Panc1 (cell line): Measurements from ENCODE around the gene SRPX2. TPM values are rescaled to one million over a fixed set of nuclear protein-coding genes. Genes with fewer than 3 reads are reported as not detected.
"Not testable (repeated sequence)": the region's sequence is repeated elsewhere in the genome, so short reads cannot be mapped to it uniquely, and the experiment has no call there.

Experiments
- ATAC-seq: fragments of 200-7000 bp; cut with Tn5 transposase; 2 replicates; pipeline ENCODE4 v1.9.1; 2020; ENCODE audit warnings: mild to moderate bottlenecking, moderate library complexity
- BruUV-seq: library from RNA; stranded (reverse); fragments of 400-500 nt; replicated peaks from 2 replicates; lab custom pipeline; 2021; lab: Mats Ljungman, UMichigan
- CTCF ChIA-PET: fragments of 300-600 bp; sonication (Branson Sonifier 250); formaldehyde crosslinking; loops from one replicate; lab custom pipeline; 2022; ENCODE audit warnings: antibody characterized with exemption; lab: Charles Lee
- POLR2A ChIA-PET: fragments of 300-600 bp; sonication (Branson Sonifier 250); formaldehyde crosslinking; loops from one replicate; lab custom pipeline; 2022; ENCODE audit warnings: antibody characterized with exemption; lab: Charles Lee
- DNase-seq: peaks from one replicate; pipeline ENCODE4 v3.0.0-alpha.2; 2010; ENCODE audit warnings: low read depth, low spot score
- H3K27ac ChIP-seq: 2 replicates; pipeline ENCODE4 v1.5.1; 2011; ENCODE audit warnings: mild to moderate bottlenecking, low read length, inconsistent platforms
- H3K27me3 ChIP-seq: fragments of 200-500 bp; sonication (Bioruptor generic); 2 replicates; pipeline ENCODE4 v1.6.0; 2014; ENCODE audit warnings: low read length, inconsistent platforms; ENCODE audit not compliant: control insufficient read depth, insufficient read depth
- H3K36me3 ChIP-seq: fragments of 200-500 bp; sonication (Bioruptor generic); 2 replicates; pipeline ENCODE4 v1.5.1; 2014; ENCODE audit warnings: inconsistent platforms, mild to moderate bottlenecking, low read length, moderate library complexity; ENCODE audit not compliant: control insufficient read depth, insufficient read depth
- H3K4me1 ChIP-seq: 2 replicates; pipeline ENCODE4 v1.5.1; 2011; ENCODE audit warnings: inconsistent platforms, mild to moderate bottlenecking, low read length, moderate library complexity; ENCODE audit not compliant: control insufficient read depth, insufficient read depth
- H3K4me3 ChIP-seq, 2 experiments: 2 replicates each; pipeline ENCODE4 v1.5.1; 2011 to 2012; ENCODE audit warnings: low read depth in 2 of 2, low read length in 2 of 2, mild to moderate bottlenecking in 2 of 2, inconsistent platforms in 1 of 2, moderate library complexity in 1 of 2
- H3K9me3 ChIP-seq: fragments of 200-500 bp; sonication (Bioruptor generic); 2 replicates; pipeline ENCODE4 v1.5.1; 2014; ENCODE audit warnings: low read depth, mild to moderate bottlenecking, inconsistent platforms, low read length, moderate library complexity; ENCODE audit not compliant: control insufficient read depth, insufficient read depth
- CTCF ChIP-seq: fragments of 450-650 bp; IDR thresholded peaks from 2 replicates; pipeline ENCODE4 v1.5.1; 2017; ENCODE audit warnings: mild to moderate bottlenecking
- POLR2AphosphoS5 ChIP-seq: IDR thresholded peaks from 2 replicates; pipeline ENCODE4 v1.6.1; 2012; ENCODE audit warnings: mild to moderate bottlenecking, low read depth, low read length, moderate library complexity
- REST ChIP-seq, 2 experiments: IDR thresholded peaks; 2 replicates each; pipeline ENCODE4 v1.6.1; 2011 to 2012; ENCODE audit warnings: low read depth in 2 of 2, control low read depth in 1 of 2, low read length in 1 of 2, mild to moderate bottlenecking in 1 of 2, moderate library complexity in 1 of 2; ENCODE audit not compliant: insufficient read depth in 1 of 2
- SIN3A ChIP-seq: IDR thresholded peaks from 2 replicates; pipeline ENCODE4 v1.6.1; 2012; ENCODE audit warnings: low read depth, mild to moderate bottlenecking, low read length, moderate library complexity, borderline replicate concordance; ENCODE audit not compliant: insufficient read depth
- TCF7L2 ChIP-seq: IDR thresholded peaks from 2 replicates; pipeline ENCODE4 v1.6.1; 2011; ENCODE audit warnings: mild to moderate bottlenecking, low read depth, low read length, inconsistent platforms
- in situ Hi-C: cut with HindIII; loops from 2 replicates; pipeline ENCODE4 v1.10.0; 2016; ENCODE audit warnings: low sequenced_read_pairs, low pct_unique_long_range_greater_than_20kb
- intact Hi-C: fragments of 100-400 bp; cut with micrococcal nuclease; formaldehyde crosslinking; loops from one replicate; pipeline ENCODE4 v1.10.0; 2022; ENCODE audit not compliant: unreplicated experiment
- total RNA-seq: library from RNA; stranded (reverse); gene quantifications from one replicate; pipeline ENCODE4 v1.2.1, GENCODE V29; 2021; ENCODE audit not compliant: unreplicated experiment

SRPX2 gene
- total RNA-seq, 1 experiment from 2014 or later = 1.2 TPM

- no peak overlapping the region for H3K27ac ChIP-seq
- H3K4me3 ChIP-seq = no peak overlapping the region
- ChIA-PET CTCF (no interaction called here), POLR2A (no interaction called here)
- DNase-seq (no peak), ATAC-seq (no peak)
- no peaks in the 10 kb centered on the region for H3K4me1 ChIP-seq
- H3K27me3 ChIP-seq = no peaks in the 10 kb centered on the region; the same call in 1 of the 2 replicates
- intact Hi-C loops (no loop called here), in situ Hi-C loops (no loop called here)
- H3K36me3 ChIP-seq = no peaks in the 10 kb centered on the region
- H3K9me3 ChIP-seq = no peaks in the 10 kb centered on the region
- BruUV-seq = no TSS peak
- no peak for TF ChIP-seq SIN3A
- TF ChIP-seq CTCF = no peak
- no peak for TF ChIP-seq REST (IDR thresholded peaks at IDR 0.05; ENCODE audit: insufficient read depth in 1 of 2, low read depth in 2 of 2, low read length in 1 of 2)
- no peak for TF ChIP-seq POLR2AphosphoS5
- no peak for TF ChIP-seq TCF7L2
Observed at GRCh38 chrX:100721328-100721727, 77.3 kb downstream of the SRPX2 start.

- ATAC-seq, H3K4me3 ChIP-seq, in situ Hi-C loops, H3K9me3 ChIP-seq, CTCF ChIA-PET, POLR2A ChIA-PET, H3K4me1 ChIP-seq, intact Hi-C loops, BruUV-seq, H3K36me3 ChIP-seq, DNase-seq, H3K27me3 ChIP-seq, H3K27ac ChIP-seq: not testable (repeated sequence)
Observed at GRCh38 chrX:100724006-100724405, 80.0 kb downstream of the SRPX2 start.

Other genes with a start within 250 kb of the SRPX2 start
- 0.08 TPM for gene PCDH19, start 233.9 kb upstream of the SRPX2 start, total RNA-seq
- gene TNMD, start 59.3 kb upstream of the SRPX2 start, total RNA-seq = not detected
- 7.2 TPM for gene TSPAN6, start 7.4 kb upstream of the SRPX2 start, total RNA-seq
- 0.15 TPM for gene SYTL4, start 87.9 kb downstream of the SRPX2 start, total RNA-seq
- gene CSTF2, start 176.2 kb downstream of the SRPX2 start, total RNA-seq = 40.9 TPM
- gene NOX1, start 230.2 kb downstream of the SRPX2 start, total RNA-seq = not detected